Tibial nerve (tissue), 4 donors: ENCODE data around the gene MRGPRD. TPM values are rescaled to one million over a fixed set of nuclear protein-coding genes. Genes with fewer than 3 reads are reported as not detected.

Source experiments
- DNase-seq, 2 donors: peaks; one replicate each; pipeline ENCODE4 v3.0.0-alpha.2; 2019; ENCODE audit warnings: low spot score in 2 of 2
- H3K27ac ChIP-seq, 4 donors: fragments of 200-600 bp; sonication (generic) in 3 of 4; one replicate each; pipeline ENCODE4 v1.5.1; 2017 to 2019; ENCODE audit warnings: mild to moderate bottlenecking in 1 of 4
- H3K27me3 ChIP-seq, 2 donors: fragments of 200-600 bp; sonication (generic) in 1 of 2; one replicate each; pipeline versions ENCODE4 v1.5.1 to v1.6.0; 2017 to 2019
- H3K36me3 ChIP-seq, 3 donors: fragments of 200-600 bp; sonication (generic); one replicate each; pipeline ENCODE4 v1.5.1; 2018 to 2019
- H3K4me1 ChIP-seq, 4 donors: fragments of 200-600 bp; sonication (generic) in 3 of 4; one replicate each; pipeline ENCODE4 v1.5.1; 2017 to 2019
- H3K4me3 ChIP-seq, 4 donors: fragments of 200-600 bp; sonication (generic) in 3 of 4; one replicate each; pipeline ENCODE4 v1.5.1; 2017 to 2019; ENCODE audit warnings: mild to moderate bottlenecking in 1 of 4, moderate library complexity in 1 of 4
- H3K9me3 ChIP-seq, 4 donors: fragments of 200-600 bp; sonication (generic) in 3 of 4; one replicate each; pipeline ENCODE4 v1.5.1; 2017 to 2019
- CTCF ChIP-seq, 5 experiments: fragments of 200-600 bp in 3 of 5; fragments of 450-650 bp in 2 of 5; sonication (generic) in 3 of 5; IDR thresholded peaks; one replicate each; pipeline ENCODE4 v1.5.1; 2016 to 2019; ENCODE audit warnings: antibody characterized with exemption in 5 of 5, mild to moderate bottlenecking in 3 of 5, moderate library complexity in 2 of 5
- EP300 ChIP-seq, 2 donors: sonication (generic); formaldehyde crosslinking; IDR thresholded peaks; one replicate each; pipeline ENCODE4 v1.6.1; 2017; ENCODE audit warnings: antibody characterized with exemption in 2 of 2, mild to moderate bottlenecking in 1 of 2
- POLR2A ChIP-seq, 2 donors: fragments of 450-650 bp; IDR thresholded peaks; one replicate each; pipeline ENCODE4 v1.6.1; 2017; ENCODE audit warnings: antibody characterized with exemption in 2 of 2, mild to moderate bottlenecking in 2 of 2, moderate library complexity in 2 of 2
- WGBS, 2 donors: methylation state at CpG; one replicate each; pipeline ENCODE4 v1.1.5; 2018; 5-methylcytosine and 5-hydroxymethylcytosine counted together
- total RNA-seq, 4 donors: library from RNA; depleted of rRNA; stranded (reverse); fragments of >200 nt; gene quantifications; one replicate each; pipeline ENCODE4 v1.1.0, GENCODE V29; 2016

The MRGPRD gene
- total RNA-seq, 4 donors from 2014 or later = not detected

- H3K4me1 ChIP-seq = peaks cover 0 to 22% (median 4%) of the 10 kb centered on the region in 4 donors
- TF ChIP-seq CTCF (IDR thresholded peaks at IDR 0.05) (no peak), EP300 (IDR thresholded peaks at IDR 0.05) (no peak), POLR2A (IDR thresholded peaks at IDR 0.05) (no peak)
- no peak overlapping the region for H3K4me3 ChIP-seq
- no peaks in the 10 kb centered on the region for H3K36me3 ChIP-seq
- no peaks in the 10 kb centered on the region for H3K9me3 ChIP-seq
- H3K27ac ChIP-seq = no peak overlapping the region
- DNase-seq = no peak
- no peaks in the 10 kb centered on the region for H3K27me3 ChIP-seq
- WGBS, 2 donors = 55 to 62% methylated on average over 5 of the region's 5 CpGs
Measured at GRCh38 chr11:68950270-68950669, 30.5 kb downstream of the MRGPRD start.

DNA sequence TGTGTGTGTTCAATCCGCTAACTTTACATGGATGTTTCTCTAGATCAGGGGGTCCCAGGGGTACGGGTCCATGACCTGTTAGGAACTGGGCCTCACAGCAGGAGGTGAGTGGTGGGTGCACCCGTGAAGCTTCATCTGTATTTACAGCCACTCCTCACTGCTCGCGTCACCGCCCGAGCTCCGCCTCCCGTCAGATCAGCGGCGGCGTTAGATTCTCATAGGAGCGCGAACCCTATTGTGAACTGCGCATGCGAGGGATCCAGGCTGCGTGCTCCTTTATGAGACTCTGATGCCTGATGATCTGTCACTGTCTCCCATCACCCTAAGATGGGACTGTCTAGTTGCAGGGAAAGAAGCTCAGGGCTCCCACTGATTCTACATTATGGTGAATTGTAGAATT lies 31.9 kb downstream of the MRGPRD start:
- no peaks in the 10 kb centered on the region for H3K27me3 ChIP-seq
- peaks cover 0 to 19% (median 2%) of the 10 kb centered on the region in 4 donors for H3K4me1 ChIP-seq
- no peaks in the 10 kb centered on the region for H3K36me3 ChIP-seq
- TF ChIP-seq CTCF (IDR thresholded peaks at IDR 0.05) (no peak), EP300 (IDR thresholded peaks at IDR 0.05) (no peak), POLR2A (IDR thresholded peaks at IDR 0.05) (no peak)
- no peak for DNase-seq
- H3K4me3 ChIP-seq = no peak overlapping the region
- no peaks in the 10 kb centered on the region for H3K9me3 ChIP-seq
- no peak overlapping the region for H3K27ac ChIP-seq
- 93 to 94% methylated on average over 17 of the region's 17 CpGs for WGBS, 2 donors

DNA sequence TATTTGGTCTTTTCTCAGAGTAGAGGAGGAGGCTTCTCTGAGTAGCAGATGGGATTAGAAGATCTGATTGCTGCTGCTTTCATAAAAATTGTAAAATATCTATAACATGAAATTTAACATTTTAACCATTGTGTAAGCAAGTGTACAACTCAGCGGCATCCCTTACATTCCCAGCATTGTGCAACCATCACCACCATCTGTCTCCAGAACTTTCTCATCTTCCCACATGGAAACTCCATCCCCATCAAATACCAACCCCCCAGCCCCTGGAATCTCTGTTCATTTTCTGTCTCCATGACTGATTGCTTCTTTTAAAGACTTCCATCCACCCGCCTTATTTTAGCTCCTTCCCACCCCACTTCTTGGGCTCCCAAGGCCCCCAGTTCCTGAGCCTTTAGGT lies 32.3 kb downstream of the MRGPRD start:
- peaks cover 0 to 24% (median 2%) of the 10 kb centered on the region in 4 donors for H3K4me1 ChIP-seq
- TF ChIP-seq POLR2A (IDR thresholded peaks at IDR 0.05) (no peak), CTCF (IDR thresholded peaks at IDR 0.05) (no peak), EP300 (IDR thresholded peaks at IDR 0.05) (no peak)
- H3K27ac ChIP-seq = no peak overlapping the region

GRCh38 chr11:68947151-68947550 lies 33.6 kb downstream of the MRGPRD start:
- H3K4me1 ChIP-seq = peaks cover 0 to 37% (median 7%) of the 10 kb centered on the region in 4 donors
- WGBS, 2 donors = 81% methylated on average over 11 of the region's 11 CpGs

More for the DNA sequence above, 32.3 kb downstream of the MRGPRD start:
- Histone ChIP-seq H3K36me3 (no peaks in the 10 kb centered on the region), H3K27me3 (no peaks in the 10 kb centered on the region), H3K4me3 (no peak overlapping the region), H3K9me3 (no peaks in the 10 kb centered on the region)
- WGBS, 2 donors = 62 to 95% methylated on average over 2 of the region's 2 CpGs
- DNase-seq = no peak

More at GRCh38 chr11:68947151-68947550, 33.6 kb downstream of the MRGPRD start:
- H3K4me3 ChIP-seq = no peak overlapping the region
- DNase-seq = no peak
- H3K9me3 ChIP-seq = no peaks in the 10 kb centered on the region
- no peak for TF ChIP-seq POLR2A (IDR thresholded peaks at IDR 0.05)
- TF ChIP-seq EP300 (IDR thresholded peaks at IDR 0.05) = no peak
- TF ChIP-seq CTCF (IDR thresholded peaks at IDR 0.05) = no peak
- H3K36me3 ChIP-seq = no peaks in the 10 kb centered on the region
- no peaks in the 10 kb centered on the region for H3K27me3 ChIP-seq
- peak overlapping the region in 1 of 4 donors; percentile 75 for H3K27ac ChIP-seq
